ENCODE measurements around the gene MYO18B.

Gene MYO18B

DNA sequence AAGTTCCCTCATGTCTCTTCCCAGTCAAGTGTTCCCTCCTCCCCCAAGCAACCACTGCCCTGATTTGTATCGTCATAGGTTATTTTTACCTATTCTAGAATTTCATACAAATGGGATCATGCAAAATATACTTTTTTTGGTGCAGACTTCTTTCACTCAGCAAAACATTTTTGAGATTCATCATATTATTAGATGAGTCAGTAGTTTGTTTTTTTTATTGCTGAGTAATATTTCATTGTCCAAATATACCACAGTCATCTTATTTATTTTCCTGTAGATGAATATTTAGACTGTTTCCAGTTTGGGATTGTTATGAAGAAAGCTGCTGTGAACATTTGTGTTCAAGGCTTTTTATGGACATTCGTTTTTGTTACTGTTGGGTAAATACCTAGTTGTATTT lies 301.0 kb downstream of the MYO18B start:
- H3K4me1 ChIP-seq = no peaks in the 10 kb centered on the region
- intact Hi-C loops (cut with DNase I; ENCODE audit: low total_unique reads) = no loop called here
- H3K36me3 ChIP-seq = no peaks in the 10 kb centered on the region
- no peaks in the 10 kb centered on the region for H3K9me3 ChIP-seq
- H3K27ac ChIP-seq = no peak overlapping the region
- TF ChIP-seq, protein P1, sequence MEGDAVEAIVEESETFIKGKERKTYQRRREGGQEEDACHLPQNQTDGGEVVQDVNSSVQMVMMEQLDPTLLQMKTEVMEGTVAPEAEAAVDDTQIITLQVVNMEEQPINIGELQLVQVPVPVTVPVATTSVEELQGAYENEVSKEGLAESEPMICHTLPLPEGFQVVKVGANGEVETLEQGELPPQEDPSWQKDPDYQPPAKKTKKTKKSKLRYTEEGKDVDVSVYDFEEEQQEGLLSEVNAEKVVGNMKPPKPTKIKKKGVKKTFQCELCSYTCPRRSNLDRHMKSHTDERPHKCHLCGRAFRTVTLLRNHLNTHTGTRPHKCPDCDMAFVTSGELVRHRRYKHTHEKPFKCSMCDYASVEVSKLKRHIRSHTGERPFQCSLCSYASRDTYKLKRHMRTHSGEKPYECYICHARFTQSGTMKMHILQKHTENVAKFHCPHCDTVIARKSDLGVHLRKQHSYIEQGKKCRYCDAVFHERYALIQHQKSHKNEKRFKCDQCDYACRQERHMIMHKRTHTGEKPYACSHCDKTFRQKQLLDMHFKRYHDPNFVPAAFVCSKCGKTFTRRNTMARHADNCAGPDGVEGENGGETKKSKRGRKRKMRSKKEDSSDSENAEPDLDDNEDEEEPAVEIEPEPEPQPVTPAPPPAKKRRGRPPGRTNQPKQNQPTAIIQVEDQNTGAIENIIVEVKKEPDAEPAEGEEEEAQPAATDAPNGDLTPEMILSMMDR (IDR thresholded peaks at IDR 0.05) = no peak
- DNase-seq = no peak
- H3K27me3 ChIP-seq = no peaks in the 10 kb centered on the region
- no peak overlapping the region for H3K4me3 ChIP-seq

DNA sequence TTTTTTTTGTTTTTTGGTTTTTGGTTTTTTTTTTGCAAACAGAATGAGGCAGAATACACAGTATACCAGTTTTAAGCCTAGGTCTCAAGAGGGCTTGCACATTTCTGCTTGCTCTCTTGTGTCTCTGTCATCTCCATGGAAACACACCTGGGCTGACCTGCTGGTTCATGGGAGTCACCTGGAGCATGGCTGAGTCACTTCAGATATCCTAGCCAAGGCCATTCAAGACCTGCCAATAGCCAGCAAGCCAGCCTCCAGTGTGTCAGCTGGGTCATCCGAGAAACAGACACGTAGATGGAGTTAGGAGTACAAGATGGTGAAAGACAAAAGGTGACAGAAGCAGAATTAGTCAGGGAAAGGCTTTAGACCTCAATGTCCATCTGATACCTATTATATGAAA lies 303.1 kb downstream of the MYO18B start:
- Histone ChIP-seq H3K27ac (no peak overlapping the region), H3K4me1 (no peaks in the 10 kb centered on the region), H3K27me3 (peaks cover 0 to 2% of the 10 kb centered on the region in 2 donors), H3K4me3 (no peak overlapping the region), H3K36me3 (no peaks in the 10 kb centered on the region), H3K9me3 (no peaks in the 10 kb centered on the region)
- intact Hi-C loops (cut with DNase I; ENCODE audit: low total_unique reads) = no loop called here
- no peak for DNase-seq
- TF ChIP-seq, protein P1 (IDR thresholded peaks at IDR 0.05) = no peak

DNA sequence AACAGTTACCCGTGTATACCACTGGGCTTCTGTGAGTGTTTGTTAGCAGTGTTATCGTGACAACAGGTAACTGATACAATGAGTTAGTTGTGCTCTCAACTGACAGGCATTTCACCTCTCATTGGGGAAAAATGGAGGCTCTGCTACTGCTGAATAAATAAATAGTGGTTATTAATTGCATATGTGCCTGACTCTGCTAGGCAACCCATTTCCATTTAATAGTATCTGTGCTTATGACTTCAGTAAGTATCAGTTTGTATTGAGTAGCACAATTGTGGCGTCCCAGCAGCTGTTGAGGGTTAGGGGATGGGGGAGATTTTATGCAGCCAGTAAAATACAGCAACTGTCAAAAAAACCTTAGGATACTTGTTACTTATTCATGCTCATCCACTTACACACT lies 303.9 kb downstream of the MYO18B start:
- H3K4me1 ChIP-seq = no peaks in the 10 kb centered on the region
- TF ChIP-seq, protein P1 (IDR thresholded peaks at IDR 0.05) = no peak
- intact Hi-C loops (cut with DNase I; ENCODE audit: low total_unique reads) = no loop called here
- H3K27ac ChIP-seq = no peak overlapping the region
- H3K4me3 ChIP-seq = no peak overlapping the region
- no peaks in the 10 kb centered on the region for H3K9me3 ChIP-seq
- H3K27me3 ChIP-seq = peaks cover 0 to 2% of the 10 kb centered on the region in 2 donors
- no peak for DNase-seq
- no peaks in the 10 kb centered on the region for H3K36me3 ChIP-seq

DNA sequence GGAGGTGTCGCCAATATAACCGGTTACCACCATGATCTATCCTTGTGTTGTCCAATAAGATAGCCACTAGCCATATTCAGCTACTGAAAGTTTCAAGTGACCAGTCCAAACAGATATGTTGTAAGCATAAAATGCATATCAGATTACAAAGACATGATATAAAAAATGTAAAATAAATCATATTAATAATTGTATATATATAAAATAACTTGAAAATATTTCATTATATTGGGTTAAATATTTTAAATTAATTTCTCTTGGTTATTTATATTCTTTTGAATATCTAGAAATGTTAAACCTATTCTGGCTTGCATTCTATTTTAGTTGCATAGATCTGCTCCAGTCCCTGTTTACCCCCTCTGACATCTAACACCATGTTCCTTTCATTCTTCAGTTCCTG lies 305.5 kb downstream of the MYO18B start:
- no peaks in the 10 kb centered on the region for H3K36me3 ChIP-seq
- intact Hi-C loops (cut with DNase I; ENCODE audit: low total_unique reads) = no loop called here
- H3K4me1 ChIP-seq = no peaks in the 10 kb centered on the region
- H3K4me3 ChIP-seq = no peak overlapping the region
- H3K27ac ChIP-seq = no peak overlapping the region
- peaks cover 0 to 2% of the 10 kb centered on the region in 2 donors for H3K27me3 ChIP-seq
- no peaks in the 10 kb centered on the region for H3K9me3 ChIP-seq
- DNase-seq = no peak
- TF ChIP-seq, protein P1 (IDR thresholded peaks at IDR 0.05) = no peak

DNA sequence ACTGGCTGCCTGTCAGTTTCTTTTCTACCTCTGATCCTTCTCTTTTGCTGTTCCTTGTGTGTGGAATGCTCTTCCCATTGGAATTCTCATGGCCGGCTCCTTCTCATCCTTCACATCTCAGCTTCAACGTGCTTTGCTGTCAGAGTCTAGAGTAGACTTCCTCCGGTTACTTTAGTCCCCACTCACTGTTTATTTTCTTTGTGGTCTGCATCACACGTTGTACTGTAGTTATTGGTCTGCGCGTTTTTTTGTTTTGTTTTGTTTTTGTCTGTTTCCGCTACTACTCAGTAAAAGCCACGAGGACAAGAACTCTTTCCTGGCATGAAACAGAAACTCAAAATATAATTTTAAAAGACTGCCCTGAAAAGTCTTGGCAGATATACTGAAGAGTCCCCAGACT lies 305.9 kb downstream of the MYO18B start:
- intact Hi-C loops (cut with DNase I; ENCODE audit: low total_unique reads) = no loop called here

More for the DNA sequence above, 305.9 kb downstream of the MYO18B start:
- DNase-seq = no peak
- peaks cover 0 to 2% of the 10 kb centered on the region in 2 donors for H3K27me3 ChIP-seq
- no peaks in the 10 kb centered on the region for H3K36me3 ChIP-seq
- no peaks in the 10 kb centered on the region for H3K9me3 ChIP-seq
- H3K4me3 ChIP-seq = no peak overlapping the region
- H3K4me1 ChIP-seq = no peaks in the 10 kb centered on the region
- TF ChIP-seq, protein P1 (IDR thresholded peaks at IDR 0.05) = no peak
- no peak overlapping the region for H3K27ac ChIP-seq

All from tibial artery (tissue), 4 donors.